Fibroblast of lung (primary cell): ENCODE results near the gene USP47.

Source experiments
- EZH2 ChIP-seq: IDR thresholded peaks from 2 replicates; pipeline ENCODE4 v1.5.1; 2012; ENCODE audit warnings: low read length, control low read depth, mild to moderate bottlenecking; ENCODE audit errors: missing control alignments
- TF ChIP-seq, protein P1 (sequence below), 2 donors: IDR thresholded peaks in 1 of 2; conservative IDR thresholded peaks in 1 of 2; 1 replicate in 1 of 2; 2 replicates in 1 of 2; pipeline ENCODE4 v1.5.1; 2011 to 2012; ENCODE audit warnings: low read length in 2 of 2, control low read depth in 1 of 2, inconsistent platforms in 1 of 2, low read depth in 1 of 2, mild to moderate bottlenecking in 1 of 2

DNA sequence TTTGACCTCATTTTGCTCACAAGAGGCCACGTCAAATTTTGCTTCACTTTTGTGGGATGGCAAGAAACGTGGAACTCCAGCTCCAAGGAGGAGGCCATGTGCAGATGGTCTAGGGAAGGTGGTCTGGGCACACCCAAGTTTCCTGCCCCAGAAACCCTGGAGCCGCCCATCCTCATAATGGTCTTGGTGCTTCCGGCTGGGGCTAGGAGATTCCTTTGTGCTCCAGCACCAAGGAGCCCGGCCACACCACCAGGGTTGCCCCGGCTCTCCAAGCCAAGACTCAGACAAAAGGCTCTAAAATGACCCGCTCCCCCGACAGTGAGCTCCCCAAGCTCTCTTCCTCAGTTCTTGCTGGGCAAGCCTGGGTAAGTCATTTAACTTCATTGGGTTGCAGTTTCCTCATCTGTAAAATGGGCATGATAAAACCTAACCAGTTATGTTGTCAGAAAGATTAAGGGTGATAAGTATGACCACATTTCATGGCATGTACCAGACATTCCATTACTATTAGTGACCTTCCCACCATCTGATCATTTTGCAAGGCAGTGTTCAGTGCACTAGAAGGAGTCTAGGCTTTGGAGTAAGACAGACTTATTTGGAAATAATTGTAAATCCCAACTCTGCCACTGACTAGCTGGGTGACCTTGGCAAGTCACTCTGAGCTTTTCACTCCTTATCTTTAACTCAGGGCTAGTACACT is 143.4 kb downstream of the USP47 start:
- TF ChIP-seq, protein P1, sequence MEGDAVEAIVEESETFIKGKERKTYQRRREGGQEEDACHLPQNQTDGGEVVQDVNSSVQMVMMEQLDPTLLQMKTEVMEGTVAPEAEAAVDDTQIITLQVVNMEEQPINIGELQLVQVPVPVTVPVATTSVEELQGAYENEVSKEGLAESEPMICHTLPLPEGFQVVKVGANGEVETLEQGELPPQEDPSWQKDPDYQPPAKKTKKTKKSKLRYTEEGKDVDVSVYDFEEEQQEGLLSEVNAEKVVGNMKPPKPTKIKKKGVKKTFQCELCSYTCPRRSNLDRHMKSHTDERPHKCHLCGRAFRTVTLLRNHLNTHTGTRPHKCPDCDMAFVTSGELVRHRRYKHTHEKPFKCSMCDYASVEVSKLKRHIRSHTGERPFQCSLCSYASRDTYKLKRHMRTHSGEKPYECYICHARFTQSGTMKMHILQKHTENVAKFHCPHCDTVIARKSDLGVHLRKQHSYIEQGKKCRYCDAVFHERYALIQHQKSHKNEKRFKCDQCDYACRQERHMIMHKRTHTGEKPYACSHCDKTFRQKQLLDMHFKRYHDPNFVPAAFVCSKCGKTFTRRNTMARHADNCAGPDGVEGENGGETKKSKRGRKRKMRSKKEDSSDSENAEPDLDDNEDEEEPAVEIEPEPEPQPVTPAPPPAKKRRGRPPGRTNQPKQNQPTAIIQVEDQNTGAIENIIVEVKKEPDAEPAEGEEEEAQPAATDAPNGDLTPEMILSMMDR (conservative IDR thresholded peaks at IDR 0.05 in 1 of 2, IDR thresholded peaks at IDR 0.05 in 1 of 2; ENCODE audit: low read depth in 1 of 2, low read length in 2 of 2), result no peak
- no peak for TF ChIP-seq EZH2
